GM04504 (cell line): ENCODE measurements around the gene DNLZ.
A peak's percentile ranks its signal among the peaks of the same experiment; 100 is the strongest.
"Not testable (repeated sequence)": the region's sequence is repeated elsewhere in the genome, so short reads cannot be mapped to it uniquely, and the experiment has no call there.

ENCODE experiments used
- DNase-seq: peaks from one replicate; pipeline ENCODE4 v3.0.0-alpha.2; 2012; ENCODE audit warnings: low read depth

DNLZ gene

DNA sequence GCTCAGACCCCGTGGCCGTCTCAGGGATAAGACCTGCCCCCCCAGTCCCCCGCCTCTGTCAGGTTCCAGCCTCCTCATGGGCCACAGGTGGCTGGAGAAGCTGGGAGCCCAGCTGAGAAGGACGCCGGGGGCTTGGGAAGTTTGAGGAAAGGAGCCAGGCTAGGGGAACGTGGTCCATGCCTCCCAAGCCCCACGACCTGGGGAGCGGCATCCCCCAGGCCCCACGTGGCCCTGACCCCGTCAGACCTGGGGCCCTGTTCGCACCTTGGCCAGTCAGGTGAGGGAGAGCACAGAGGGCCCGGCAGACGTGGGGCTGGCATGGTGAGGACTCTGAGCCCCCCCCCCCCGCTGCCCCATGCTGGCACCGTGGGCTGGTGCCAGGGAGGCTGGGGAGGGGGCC is 32.5 kb downstream of the DNLZ start:
- no peak for DNase-seq

DNA sequence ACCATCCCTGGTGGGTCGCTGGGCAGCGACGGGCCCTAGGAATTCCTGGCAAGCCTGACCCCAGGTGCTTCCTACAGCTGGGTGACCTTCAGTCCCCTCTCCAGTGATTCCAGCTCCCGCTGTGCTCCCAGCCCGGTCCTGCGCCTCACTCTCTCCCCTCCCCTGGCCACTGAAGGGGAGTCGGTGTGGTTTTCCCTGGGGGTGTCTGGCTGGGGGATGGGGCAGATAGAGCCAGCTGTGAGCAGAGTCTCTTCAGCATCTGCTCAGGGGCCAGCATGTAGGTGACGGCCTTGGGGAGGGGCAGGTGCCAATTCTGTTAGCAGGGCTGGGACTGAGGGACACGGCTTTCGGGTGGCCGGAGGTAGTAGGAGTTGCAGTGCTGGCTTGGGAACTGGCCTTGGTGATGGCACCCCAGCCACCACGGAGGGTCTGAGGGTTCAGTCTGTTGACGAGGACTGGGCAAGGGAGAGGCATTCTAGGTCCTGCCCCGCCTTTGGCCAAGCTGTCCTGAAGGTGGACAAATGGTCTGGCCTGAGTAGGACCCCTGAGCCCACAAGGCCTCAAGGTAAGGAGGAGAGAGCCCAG is 33.0 kb downstream of the DNLZ start:
- DNase-seq, result no peak

DNA sequence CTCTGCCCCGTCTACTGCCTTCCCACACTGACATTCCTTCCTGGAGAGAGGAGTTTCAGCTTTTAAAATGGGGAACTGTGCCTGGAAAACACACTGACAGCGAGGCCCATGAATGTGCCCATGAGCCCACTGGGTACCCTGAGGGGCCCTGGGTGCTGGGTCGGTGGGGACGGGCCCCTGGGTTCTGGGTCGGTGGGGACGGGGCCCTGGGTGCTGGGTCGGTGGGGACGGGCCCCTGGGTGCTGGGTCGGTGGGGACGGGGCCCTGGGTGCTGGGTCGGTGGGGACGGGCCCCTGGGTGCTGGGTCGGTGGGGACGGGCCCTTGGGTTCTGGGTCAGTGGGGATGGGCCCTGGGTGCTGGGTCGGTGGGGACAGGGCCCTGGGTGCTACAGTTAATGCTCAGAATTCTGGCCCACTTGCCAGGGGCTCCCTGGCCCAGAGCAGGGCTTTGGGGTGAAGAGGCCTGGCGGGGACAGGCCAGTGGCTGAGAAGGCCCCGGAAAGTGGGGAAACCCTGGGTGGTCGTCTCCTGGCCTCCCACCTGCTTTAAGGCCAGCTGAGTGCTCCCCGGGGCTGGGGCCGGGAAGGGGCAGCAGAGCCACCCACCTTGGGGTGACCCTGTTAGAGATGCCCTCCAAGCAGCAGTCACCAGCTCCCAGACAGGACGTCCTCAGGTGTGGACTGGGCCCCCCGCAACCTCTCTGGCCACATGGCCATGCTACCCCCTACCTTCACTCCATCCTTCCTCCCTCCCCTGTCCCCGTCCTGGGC is 33.7 kb downstream of the DNLZ start:
- DNase-seq, result no peak

- no peak for DNase-seq
Measured at GRCh38 chr9:136329211-136329627, 34.3 kb downstream of the DNLZ start.

DNA sequence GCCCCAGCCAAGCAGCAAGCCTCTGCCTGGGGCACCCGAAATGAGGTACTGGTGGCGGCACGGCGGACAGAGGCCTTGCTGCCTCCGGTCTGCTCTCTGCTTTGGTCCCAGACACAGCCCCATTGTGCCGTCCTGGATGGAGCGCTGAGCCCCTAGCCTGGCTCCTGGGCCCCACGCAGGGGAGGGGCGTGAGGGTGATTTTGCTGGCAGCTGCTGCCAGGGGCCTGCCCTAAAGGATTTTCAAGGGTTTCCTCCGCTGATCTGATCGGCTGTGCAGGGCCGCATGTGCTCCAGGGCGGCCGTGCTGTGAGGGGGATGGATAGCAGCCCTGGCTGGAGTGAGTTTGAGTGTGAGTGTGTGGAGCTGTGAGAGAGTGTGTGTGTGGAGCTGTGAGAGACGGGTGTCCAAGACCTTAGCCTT is 34.9 kb downstream of the DNLZ start:
- DNase-seq, result no peak

DNA sequence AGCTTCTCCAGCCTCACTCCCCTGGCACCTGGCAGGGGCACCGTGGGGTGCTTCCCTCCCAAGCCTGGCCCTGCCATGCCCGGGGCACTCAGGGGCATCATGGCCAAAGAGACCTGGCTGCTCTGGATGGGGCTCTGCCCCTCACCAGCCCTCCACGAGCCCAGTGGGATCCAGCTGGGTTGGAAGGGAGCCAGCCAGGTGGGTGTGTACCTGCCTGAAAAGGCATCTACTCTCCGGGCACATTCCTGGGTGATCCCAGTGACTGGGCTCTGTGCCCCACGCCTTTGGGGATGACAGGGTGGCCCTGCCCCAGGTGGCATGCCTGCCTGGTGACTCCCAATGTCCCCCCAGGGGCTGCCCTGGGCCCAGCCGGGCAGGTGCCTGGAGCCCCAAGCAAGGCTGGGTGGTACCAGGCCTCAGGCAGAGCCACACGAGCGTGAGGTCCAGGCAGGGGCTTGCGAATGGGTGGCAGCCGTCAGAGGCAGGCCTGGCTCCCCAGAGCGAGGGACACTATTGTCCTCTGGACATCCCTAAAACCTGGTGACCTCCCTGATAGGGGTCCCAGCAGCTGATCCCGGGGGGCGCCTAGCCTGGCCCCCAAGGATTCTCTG is 35.4 kb downstream of the DNLZ start:
- DNase-seq, result no peak

DNA sequence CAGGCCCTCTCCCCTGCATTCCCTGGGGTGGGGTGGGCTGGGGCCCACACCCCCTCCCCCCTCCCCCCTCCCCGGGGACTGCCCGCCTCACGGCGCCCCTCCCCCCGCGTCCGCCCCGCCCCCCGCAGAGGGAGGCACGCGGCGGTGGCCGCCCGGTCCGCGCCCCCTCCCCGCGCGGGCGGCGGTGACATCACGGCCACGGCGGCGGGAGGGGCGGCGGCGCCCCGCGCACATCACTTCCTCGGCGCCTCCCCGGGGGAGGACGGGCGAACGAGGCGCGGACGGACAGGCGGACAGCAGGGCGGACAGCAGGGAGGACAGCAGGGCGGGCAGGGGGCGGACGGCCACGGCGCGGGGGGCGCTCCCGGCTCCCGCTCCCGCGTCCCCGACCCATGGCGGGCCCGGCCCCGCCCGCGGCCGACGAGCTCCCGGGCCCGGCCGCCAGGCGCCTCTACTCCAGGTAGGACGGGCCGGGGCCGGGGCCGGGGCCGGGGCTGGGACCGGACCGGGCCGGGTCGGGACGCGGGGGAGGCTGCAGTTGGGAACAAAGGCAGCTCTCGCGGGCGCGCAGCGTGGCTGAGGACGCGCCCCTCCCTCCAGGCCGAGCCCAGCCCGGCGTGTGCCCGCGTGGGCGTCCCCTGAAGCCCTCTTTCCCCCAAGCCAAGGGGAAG is 36.1 kb downstream of the DNLZ start, which contains the start of gene GPSM1:
GPSM1 (plus strand) TSS at position 236 of the 671 bp plus-strand sequence; CDS start at position 393, 157 bp downstream.
- DNase-seq, result no peak

- no peak for DNase-seq
Measured at GRCh38 chr9:136326761-136327303, 36.7 kb downstream of the DNLZ start.

GRCh38 chr9:136326061-136326760 is 37.3 kb downstream of the DNLZ start:
- DNase-seq, result peak; percentile 67

DNA sequence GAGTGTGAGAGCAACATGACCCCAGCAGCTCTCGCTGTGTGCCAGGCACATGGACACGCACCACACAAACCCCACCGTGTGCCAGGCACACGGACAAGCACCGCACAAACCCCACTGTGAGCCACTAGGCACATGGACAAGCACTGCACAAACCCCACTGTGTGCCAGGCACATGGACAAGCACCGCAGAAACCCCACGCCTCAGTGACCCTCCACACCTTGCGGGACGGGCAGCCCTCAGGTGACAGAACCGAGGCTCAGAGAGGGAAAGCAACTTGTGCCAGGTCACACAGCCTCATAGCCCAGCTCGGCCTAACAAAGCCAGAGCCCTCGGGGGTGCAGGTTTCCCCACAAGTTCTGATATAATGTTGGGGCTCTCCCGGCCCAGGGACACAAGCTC is 38.2 kb downstream of the DNLZ start:
- no peak for DNase-seq

GRCh38 chr9:136324501-136325300 is 38.8 kb downstream of the DNLZ start:
- DNase-seq, result no peak

- DNase-seq, result no peak
Measured at GRCh38 chr9:136323371-136323789, 40.2 kb downstream of the DNLZ start.

DNA sequence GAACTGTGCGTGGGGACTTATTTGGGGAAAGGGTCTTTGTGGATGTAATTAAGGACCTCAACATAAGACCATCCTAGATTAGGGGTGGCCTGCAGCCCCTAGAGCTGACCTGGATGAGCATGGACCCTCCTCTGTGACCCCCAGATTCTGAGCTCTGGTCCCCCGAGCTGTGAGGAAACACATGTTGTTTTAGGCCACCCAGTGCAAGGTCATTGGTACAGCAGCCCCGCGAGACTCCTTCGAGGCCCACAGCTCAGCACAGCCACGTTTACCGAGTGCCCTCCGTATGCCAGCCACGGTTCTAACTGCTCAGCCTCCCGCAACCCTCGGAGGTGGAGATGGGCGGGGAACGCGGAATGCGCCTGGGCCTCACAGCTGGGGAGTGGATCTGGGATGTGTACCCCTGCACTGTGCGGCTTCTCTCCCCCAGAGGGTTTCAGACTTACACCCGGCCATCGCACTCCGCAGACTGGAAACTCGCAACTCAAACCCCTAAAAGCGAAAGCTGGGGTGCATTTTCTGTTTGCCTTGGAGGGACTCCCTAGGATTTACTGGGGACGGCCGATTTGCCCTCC is 40.7 kb downstream of the DNLZ start:
- no peak for DNase-seq

DNA sequence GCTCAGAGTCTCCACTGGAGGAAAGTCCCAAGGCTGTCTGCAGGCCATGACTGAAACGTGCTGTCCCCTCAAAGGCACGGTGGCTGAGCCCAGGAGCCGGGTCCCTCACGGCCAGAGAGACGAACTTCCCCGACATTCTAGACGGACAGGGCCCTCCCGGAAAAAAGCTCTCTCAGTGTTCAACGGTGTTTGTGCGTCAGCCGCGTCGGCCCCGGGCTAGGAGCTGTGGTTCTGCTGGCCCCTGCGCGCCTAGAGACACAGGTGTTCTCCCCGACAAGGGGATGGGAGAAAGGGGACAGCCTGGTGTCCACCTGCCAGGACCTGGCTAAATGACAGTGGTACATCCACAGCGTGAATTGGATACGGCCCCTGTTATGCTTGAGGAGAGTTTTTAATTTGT is 42.0 kb downstream of the DNLZ start:
- no peak for DNase-seq

GRCh38 chr9:136320972-136321371 is 42.6 kb downstream of the DNLZ start:
- DNase-seq, result not testable (repeated sequence)

GRCh38 chr9:136319955-136320354 is 43.6 kb downstream of the DNLZ start:
- not testable (repeated sequence) for DNase-seq

GRCh38 chr9:136319244-136319643 is 44.3 kb downstream of the DNLZ start:
- DNase-seq, result not testable (repeated sequence)

DNA sequence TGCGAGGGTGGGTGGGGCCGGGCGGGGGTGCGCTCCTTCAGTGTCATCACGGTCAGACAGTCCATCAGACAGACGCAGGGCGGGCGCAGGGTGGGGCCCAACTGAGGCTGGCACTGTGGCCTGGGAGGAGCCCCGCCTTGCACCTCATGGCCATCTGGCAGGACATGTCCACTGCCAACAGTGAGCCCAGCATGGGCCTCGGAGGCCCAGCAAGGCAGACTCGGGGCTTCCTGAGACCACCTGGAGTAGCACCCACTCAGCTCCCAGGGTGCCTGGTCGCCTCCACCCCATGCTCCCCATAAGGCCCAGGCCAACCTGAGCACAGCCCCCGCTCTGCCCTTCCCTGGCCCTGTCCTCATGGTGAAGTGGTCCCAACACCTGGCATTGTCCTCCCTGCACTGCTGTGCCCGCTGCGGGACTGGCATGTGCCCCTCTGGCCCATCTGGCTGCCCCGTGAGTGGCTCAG is 44.7 kb downstream of the DNLZ start:
- no peak for DNase-seq

DNA sequence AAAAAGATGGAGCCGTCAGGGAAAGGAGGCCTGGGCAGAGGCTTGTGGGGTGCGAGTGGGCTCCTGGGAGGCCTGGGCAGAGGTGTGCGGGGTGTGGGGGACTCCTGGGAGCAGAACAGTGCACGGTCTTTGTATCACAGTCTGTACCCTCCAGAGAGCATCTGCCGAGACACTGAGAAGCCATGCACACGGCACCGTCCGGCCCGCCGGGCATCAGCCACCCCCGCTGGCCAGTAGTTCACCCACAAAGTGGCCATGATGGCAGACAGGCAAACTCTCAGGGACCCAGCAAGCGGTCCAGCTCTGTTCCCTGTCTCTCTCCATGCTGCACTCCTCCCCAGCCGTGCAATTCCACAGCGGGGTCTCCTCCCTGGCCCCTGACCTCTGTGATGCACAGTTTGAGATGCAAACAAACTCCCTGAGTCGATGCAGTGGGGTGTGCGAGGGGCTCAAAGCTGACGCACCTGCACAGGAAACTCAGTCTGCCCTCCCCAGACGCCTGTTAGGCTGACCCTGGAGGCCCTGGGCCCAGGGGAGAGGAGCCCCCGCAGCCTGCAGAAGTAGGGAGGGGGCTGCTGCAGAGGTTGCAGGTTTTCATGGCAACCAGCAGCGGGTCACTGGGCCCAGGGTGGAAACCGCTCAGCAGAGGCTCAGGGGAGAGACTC is 45.3 kb downstream of the DNLZ start:
- DNase-seq, result no peak

GRCh38 chr9:136317695-136318094 is 45.8 kb downstream of the DNLZ start:
- DNase-seq, result no peak
